ENCODE results near the gene LGR6. TPM values are rescaled to one million over a fixed set of nuclear protein-coding genes. Genes with fewer than 3 reads are reported as not detected.

LGR6 gene
- total and polyA plus RNA-seq, 10 of the 15 experiments (the other 5 are each of a cell fraction or from before 2014, with no cell fraction given), result not detected

- TF ChIP-seq ZNF687 (IDR thresholded peaks at IDR 0.05), result peak; percentile 95
- no peak for TF ChIP-seq E2F8 (IDR thresholded peaks at IDR 0.05; ENCODE audit: low read depth, partially characterized antibody)
- TF ChIP-seq SMARCA5 (IDR thresholded peaks at IDR 0.05), result peak; percentile 14; the same call in 1 of the 2 replicates
- no peak for TF ChIP-seq POLR2AphosphoS2 (IDR thresholded peaks at IDR 0.05; ENCODE audit: low read depth, low read length)
- TF ChIP-seq BCLAF1 (IDR thresholded peaks at IDR 0.05), result no peak
- TF ChIP-seq MLLT1 (IDR thresholded peaks at IDR 0.05), result peak; percentile 49; the same call in 1 of the 2 replicates
- no peak for TF ChIP-seq BCL11A (IDR thresholded peaks at IDR 0.05; ENCODE audit: low read depth, low read length)
- no peak for TF ChIP-seq MTA2 (IDR thresholded peaks at IDR 0.05; ENCODE audit: low read depth)
- peak; percentile 47 for TF ChIP-seq MYC (IDR thresholded peaks at IDR 0.05; ENCODE audit: insufficient read depth, insufficient read length, insufficient replicate concordance, low read length, severe bottlenecking)
- peak; percentile 9; the same call in 1 of the 2 replicates for TF ChIP-seq GATAD2B (conservative IDR thresholded peaks at IDR 0.05; ENCODE audit: low read depth)
- no peak for TF ChIP-seq RUNX3 (IDR thresholded peaks at IDR 0.05; ENCODE audit: low read length)
- no peak for TF ChIP-seq IRF3 (IDR thresholded peaks at IDR 0.05)
- peak; percentile 24 for TF ChIP-seq BCL3 (IDR thresholded peaks at IDR 0.05; ENCODE audit: borderline replicate concordance, insufficient read depth, low read depth, low read length, poor library complexity, severe bottlenecking)
- peak; percentile 61; the same call in 1 of the 2 replicates for TF ChIP-seq SMAD5 (IDR thresholded peaks at IDR 0.05; ENCODE audit: low read depth)
Measured at GRCh38 chr1:202159534-202160371, 33.8 kb upstream of the LGR6 start (continued).
